Measurements from ENCODE around the gene GPER1.

DNA sequence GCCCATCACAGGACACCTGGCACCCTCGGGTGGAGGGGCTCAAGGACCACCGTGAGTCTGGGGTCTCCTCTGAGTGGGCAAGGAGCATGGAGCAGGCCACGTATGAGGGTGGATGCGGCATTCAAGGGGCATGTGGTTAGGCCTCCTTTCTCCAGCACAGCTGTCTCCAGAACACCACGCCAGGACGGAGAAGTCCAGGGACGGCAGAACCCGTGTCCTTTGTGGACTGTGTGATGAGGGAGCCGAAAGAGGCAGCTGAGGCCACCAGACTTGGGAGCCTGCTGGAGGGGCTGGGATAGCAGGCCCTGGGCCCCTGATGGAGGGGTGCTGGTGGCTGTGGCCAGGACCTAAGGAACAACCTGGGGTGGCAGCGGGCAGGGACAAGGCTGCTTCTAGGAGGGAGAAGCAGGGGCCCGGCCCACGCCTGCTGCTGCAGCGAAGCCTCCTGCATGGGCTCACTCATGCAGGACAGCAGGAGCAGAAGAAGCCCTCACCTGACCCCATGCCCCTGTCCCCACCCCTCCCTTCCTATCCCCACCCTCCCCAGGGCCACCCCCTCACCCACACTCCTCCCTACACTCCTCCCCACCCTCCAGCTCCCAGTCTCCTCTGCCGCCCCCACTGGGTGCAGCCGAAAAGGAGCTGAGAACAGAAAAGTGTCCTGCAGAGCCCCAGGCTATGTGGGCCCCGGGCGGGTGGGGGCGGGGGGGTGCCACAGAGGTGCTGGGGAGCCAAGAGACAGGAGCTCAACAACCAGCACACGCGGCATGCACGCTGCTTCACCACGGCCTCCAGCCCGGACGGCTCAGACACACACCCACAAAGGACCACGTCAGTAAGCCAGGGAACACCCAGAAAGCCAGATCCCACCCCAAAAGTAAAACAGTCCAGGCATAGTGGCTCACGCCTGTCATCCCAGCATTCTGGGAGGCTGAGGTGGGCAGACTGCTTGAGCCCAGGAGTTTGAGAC is 42.4 kb downstream of the GPER1 start:
- TF ChIP-seq GATA3 (IDR thresholded peaks at IDR 0.05; ENCODE audit: low read depth, low read length) (no peak), GATA2 (IDR thresholded peaks at IDR 0.05; ENCODE audit: low read depth, low read length) (no peak)

Data from SH-SY5Y (cell line).